Measurements from ENCODE around the gene ATOH7. TPM values are rescaled to one million over a fixed set of nuclear protein-coding genes. Genes with fewer than 3 reads are reported as not detected.

Gene ATOH7
- total RNA-seq, 1 donor from 2014 or later, result not detected

DNA sequence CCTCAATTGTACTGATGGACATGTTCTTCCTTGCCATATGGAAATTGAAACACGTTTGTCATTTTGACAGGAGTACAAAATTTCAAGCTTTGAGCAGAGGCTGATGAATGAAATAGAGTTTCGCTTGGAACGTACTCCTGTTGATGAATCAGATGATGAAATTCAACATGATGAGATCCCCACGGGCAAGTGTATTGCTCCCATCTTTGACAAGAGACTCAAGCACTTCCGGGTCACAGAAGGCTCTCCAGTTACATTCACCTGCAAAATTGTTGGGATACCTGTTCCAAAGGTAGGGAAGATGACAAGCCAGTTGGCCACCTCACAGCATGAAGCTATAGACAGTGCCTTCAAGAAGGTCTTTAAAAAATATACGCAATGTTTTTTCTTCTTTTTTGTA lies 43.1 kb downstream of the ATOH7 start:
- TF ChIP-seq, protein P1, sequence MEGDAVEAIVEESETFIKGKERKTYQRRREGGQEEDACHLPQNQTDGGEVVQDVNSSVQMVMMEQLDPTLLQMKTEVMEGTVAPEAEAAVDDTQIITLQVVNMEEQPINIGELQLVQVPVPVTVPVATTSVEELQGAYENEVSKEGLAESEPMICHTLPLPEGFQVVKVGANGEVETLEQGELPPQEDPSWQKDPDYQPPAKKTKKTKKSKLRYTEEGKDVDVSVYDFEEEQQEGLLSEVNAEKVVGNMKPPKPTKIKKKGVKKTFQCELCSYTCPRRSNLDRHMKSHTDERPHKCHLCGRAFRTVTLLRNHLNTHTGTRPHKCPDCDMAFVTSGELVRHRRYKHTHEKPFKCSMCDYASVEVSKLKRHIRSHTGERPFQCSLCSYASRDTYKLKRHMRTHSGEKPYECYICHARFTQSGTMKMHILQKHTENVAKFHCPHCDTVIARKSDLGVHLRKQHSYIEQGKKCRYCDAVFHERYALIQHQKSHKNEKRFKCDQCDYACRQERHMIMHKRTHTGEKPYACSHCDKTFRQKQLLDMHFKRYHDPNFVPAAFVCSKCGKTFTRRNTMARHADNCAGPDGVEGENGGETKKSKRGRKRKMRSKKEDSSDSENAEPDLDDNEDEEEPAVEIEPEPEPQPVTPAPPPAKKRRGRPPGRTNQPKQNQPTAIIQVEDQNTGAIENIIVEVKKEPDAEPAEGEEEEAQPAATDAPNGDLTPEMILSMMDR (IDR thresholded peaks at IDR 0.05; ENCODE audit: insufficient read depth, low read length, severe bottlenecking), result no peak
- Histone ChIP-seq H3K27me3 (ENCODE audit: control insufficient read depth, insufficient read depth, low read length) (no peaks in the 10 kb centered on the region), H3K36me3 (ENCODE audit: control insufficient read depth, insufficient read depth, low read length) (no peaks in the 10 kb centered on the region), H3K4me3 (ENCODE audit: low read depth, low read length) (no peak overlapping the region)
- DNase-seq (ENCODE audit: low read depth) (no peak), FAIRE-seq (no peak)

DNA sequence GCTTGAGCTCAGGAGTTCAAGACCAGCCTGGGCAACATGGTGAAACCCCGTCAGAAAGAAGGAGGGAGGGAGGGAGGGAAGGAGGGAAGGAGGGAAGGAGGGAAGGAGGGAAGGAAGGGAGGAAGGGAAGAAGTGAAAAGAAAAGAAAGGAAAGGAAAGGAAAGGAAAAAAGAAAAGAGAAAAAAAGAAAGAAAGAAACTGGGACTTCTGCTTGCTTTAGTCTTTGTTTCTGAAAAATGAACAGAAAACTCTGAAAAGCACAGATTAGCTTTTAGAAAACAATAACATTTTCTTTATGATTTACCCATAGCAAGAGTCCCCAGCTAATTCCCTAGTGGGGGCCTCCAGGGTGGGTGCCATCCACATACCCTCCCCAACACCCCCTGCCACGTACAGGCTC lies 46.8 kb downstream of the ATOH7 start:
- Histone ChIP-seq H3K4me3 (ENCODE audit: low read depth, low read length) (no peak overlapping the region), H3K36me3 (ENCODE audit: control insufficient read depth, insufficient read depth, low read length) (no peaks in the 10 kb centered on the region), H3K27me3 (ENCODE audit: control insufficient read depth, insufficient read depth, low read length) (no peaks in the 10 kb centered on the region)
- no peak for DNase-seq (ENCODE audit: low read depth)
- FAIRE-seq, result no peak
- TF ChIP-seq, protein P1 (IDR thresholded peaks at IDR 0.05; ENCODE audit: insufficient read depth, low read length, severe bottlenecking), result no peak

DNA sequence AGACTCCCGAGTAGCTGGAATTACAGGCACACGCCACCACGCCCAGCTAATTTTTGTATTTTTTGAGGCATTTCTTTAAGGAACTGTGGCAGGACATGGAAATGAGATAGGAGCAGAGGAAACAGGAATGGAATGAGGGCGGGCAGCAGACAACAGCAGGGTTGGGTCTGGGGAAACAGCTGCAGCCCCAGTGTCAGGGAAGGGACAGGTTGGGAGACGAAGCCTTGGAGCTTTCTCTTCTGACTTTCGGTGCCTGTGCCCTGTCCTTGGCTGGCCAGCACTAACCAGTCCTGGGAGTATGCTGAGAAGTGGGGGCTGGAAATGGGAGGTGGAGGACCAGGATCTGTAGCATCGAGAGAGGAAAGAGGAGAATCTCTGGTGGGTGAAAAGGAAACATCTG lies 47.4 kb downstream of the ATOH7 start:
- DNase-seq (ENCODE audit: low read depth), result no peak

More for the DNA sequence above, 47.4 kb downstream of the ATOH7 start:
- no peak for FAIRE-seq
- TF ChIP-seq, protein P1 (IDR thresholded peaks at IDR 0.05; ENCODE audit: insufficient read depth, low read length, severe bottlenecking), result no peak
- Histone ChIP-seq H3K27me3 (ENCODE audit: control insufficient read depth, insufficient read depth, low read length) (no peaks in the 10 kb centered on the region), H3K36me3 (ENCODE audit: control insufficient read depth, insufficient read depth, low read length) (no peaks in the 10 kb centered on the region), H3K4me3 (ENCODE audit: low read depth, low read length) (no peak overlapping the region)

Other genes with a start within 250 kb of the ATOH7 start
- 34.6 and 37.9 TPM in 2 replicates for gene HERC4, start 156.8 kb downstream of the ATOH7 start, total RNA-seq
- not detected in 2 replicates for gene MYPN, start 122.6 kb downstream of the ATOH7 start, total RNA-seq
- 18.4 and 38.4 TPM in 2 replicates for gene HNRNPH3, start 100.0 kb upstream of the ATOH7 start, total RNA-seq
- gene PBLD, start 100.8 kb upstream of the ATOH7 start, total RNA-seq, result 0.53 and 2.4 TPM in 2 replicates
- 18.7 and 21.4 TPM in 2 replicates for gene RUFY2, start 175.2 kb upstream of the ATOH7 start, total RNA-seq
- gene DNA2, start 239.9 kb upstream of the ATOH7 start, total RNA-seq, result 1.9 and 3.4 TPM in 2 replicates

Data from bronchial epithelial cell (primary cell).